HG02642 (cell line): ENCODE measurements around the gene GBGT1.

Source experiments
- ATAC-seq: cut with Tn5 transposase; IDR thresholded peaks from one replicate; pipeline ENCODE4 v1.9.1; 2021; ENCODE audit warnings: mild to moderate bottlenecking; ENCODE audit not compliant: unreplicated experiment, poor library complexity

Gene GBGT1

GRCh38 chr9:133117271-133118178 lies 46.2 kb downstream of the GBGT1 start:
- no peak for ATAC-seq

- ATAC-seq, result no peak
Measured at GRCh38 chr9:133116346-133117231, 47.1 kb downstream of the GBGT1 start.

- peak; percentile 52 for ATAC-seq
Measured at GRCh38 chr9:133115604-133116345, 47.9 kb downstream of the GBGT1 start.

GRCh38 chr9:133114886-133115603 lies 48.7 kb downstream of the GBGT1 start:
- no peak for ATAC-seq

- ATAC-seq, result no peak
Measured at GRCh38 chr9:133113949-133114885, 49.5 kb downstream of the GBGT1 start.

GRCh38 chr9:133113163-133113948 lies 50.4 kb downstream of the GBGT1 start:
- ATAC-seq, result no peak

GRCh38 chr9:133112663-133113026 lies 51.1 kb downstream of the GBGT1 start:
- ATAC-seq, result no peak

- no peak for ATAC-seq
Measured at GRCh38 chr9:133111808-133112662, 51.7 kb downstream of the GBGT1 start.

- no peak for ATAC-seq
Measured at GRCh38 chr9:133109931-133110650, 53.6 kb downstream of the GBGT1 start.

- ATAC-seq, result no peak
Measured at GRCh38 chr9:133108794-133109641, 54.7 kb downstream of the GBGT1 start.

GRCh38 chr9:133107961-133108793 lies 55.5 kb downstream of the GBGT1 start:
- ATAC-seq, result no peak

GRCh38 chr9:133107245-133107722 lies 56.4 kb downstream of the GBGT1 start:
- no peak for ATAC-seq

- no peak for ATAC-seq
Measured at GRCh38 chr9:133106511-133107244, 57.0 kb downstream of the GBGT1 start.

GRCh38 chr9:133105461-133105770 lies 58.3 kb downstream of the GBGT1 start:
- no peak for ATAC-seq
